Esophagus squamous epithelium (tissue), 4 donors: ENCODE results near the gene MED15.

ENCODE experiments used
- CTCF ChIP-seq, 6 experiments: fragments of 450-650 bp in 4 of 6; fragments of 200-600 bp in 2 of 6; sonication (generic) in 2 of 6; IDR thresholded peaks; one replicate each; pipeline ENCODE4 v1.5.1; 2016 to 2019; ENCODE audit warnings: antibody characterized with exemption in 6 of 6, mild to moderate bottlenecking in 4 of 6, moderate library complexity in 4 of 6
- POLR2A ChIP-seq, 4 donors: fragments of 450-650 bp; IDR thresholded peaks; one replicate each; pipeline ENCODE4 v1.6.1; 2017; ENCODE audit warnings: antibody characterized with exemption in 4 of 4, mild to moderate bottlenecking in 4 of 4, moderate library complexity in 3 of 4

- no peak for TF ChIP-seq POLR2A (IDR thresholded peaks at IDR 0.05)
- no peak for TF ChIP-seq CTCF (IDR thresholded peaks at IDR 0.05)
These were observed 93.9 kb downstream of the MED15 start for GRCh38 chr22:20601308-20601707.
